ENCODE results near the gene LEKR1.
"Not testable (repeated sequence)": the region's sequence is repeated elsewhere in the genome, so short reads cannot be mapped to it uniquely, and the experiment has no call there.

Gene LEKR1

DNA sequence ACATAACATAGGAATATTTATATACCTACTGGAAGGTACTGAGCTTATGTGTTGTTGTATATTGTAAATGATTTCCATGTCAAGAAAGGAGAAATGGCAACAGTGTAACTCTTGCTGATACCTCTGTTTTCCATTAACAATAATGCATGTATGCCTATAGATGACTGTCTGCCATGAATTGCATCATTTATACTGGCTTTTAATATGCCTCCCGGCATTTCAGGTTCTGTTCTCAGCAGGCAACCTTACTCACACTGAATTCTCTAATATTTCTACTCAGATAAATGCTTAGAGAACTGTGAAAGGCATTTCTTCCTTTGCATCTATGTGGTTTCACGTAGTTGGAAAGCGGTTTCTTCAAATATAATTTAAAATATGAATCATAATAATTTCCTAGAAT, 41.8 kb downstream of the LEKR1 start:
- no peak overlapping the region for H3K18ac ChIP-seq (ENCODE audit: low read length)
- no peaks in the 10 kb centered on the region for H3K9me3 ChIP-seq (ENCODE audit: insufficient read depth, low read depth, low read length)
- no peak overlapping the region for H3K23ac ChIP-seq (ENCODE audit: low read length)
- H3K36me3 ChIP-seq (ENCODE audit: control insufficient read depth in 1 of 2, insufficient read depth in 2 of 2, low read length in 2 of 2), result no peaks in the 10 kb centered on the region
- H3K79me1 ChIP-seq (ENCODE audit: low read length), result no peaks in the 10 kb centered on the region
- no peak overlapping the region for H3K4ac ChIP-seq (ENCODE audit: low read depth, low read length)
- no peak overlapping the region for H2BK120ac ChIP-seq (ENCODE audit: insufficient read depth, low read length, poor library complexity)
- no peak overlapping the region for H3K27ac ChIP-seq (ENCODE audit: low read depth, low read length)
- no peaks in the 10 kb centered on the region for H3K27me3 ChIP-seq (ENCODE audit: insufficient read depth, low read length)
- H3K4me1 ChIP-seq (ENCODE audit: control insufficient read depth in 1 of 2, insufficient read depth in 2 of 2, low read length in 2 of 2), result no peaks in the 10 kb centered on the region
- no peak overlapping the region for H3K9ac ChIP-seq (ENCODE audit: low read length)
- H3K14ac ChIP-seq (ENCODE audit: low read length), result no peak overlapping the region
- no peak overlapping the region for H2BK12ac ChIP-seq (ENCODE audit: low read length)
- no CpG with 5 or more reads among the region's 3 CpGs for WGBS (ENCODE audit: extremely low coverage, insufficient coverage, insufficient read length)
- no peaks in the 10 kb centered on the region for H3K79me2 ChIP-seq (ENCODE audit: control insufficient read depth, insufficient read depth, low read length, poor library complexity)
- H3K4me2 ChIP-seq (ENCODE audit: low read length), result no peak overlapping the region
- H2BK5ac ChIP-seq (ENCODE audit: low read depth, low read length, poor library complexity), result no peak overlapping the region
- H4K91ac ChIP-seq (ENCODE audit: low read depth, low read length), result no peak overlapping the region
- H2AK5ac ChIP-seq (ENCODE audit: low read length), result no peak overlapping the region
- H2AFZ ChIP-seq (ENCODE audit: insufficient read depth, low read length, poor library complexity), result no peak overlapping the region
- no peak overlapping the region for H3K4me3 ChIP-seq (ENCODE audit: low read depth, low read length)
- H4K12ac ChIP-seq (ENCODE audit: low read depth, low read length), result no peak overlapping the region
- H4K8ac ChIP-seq (ENCODE audit: low read depth, low read length), result no peak overlapping the region
- no peak for DNase-seq

DNA sequence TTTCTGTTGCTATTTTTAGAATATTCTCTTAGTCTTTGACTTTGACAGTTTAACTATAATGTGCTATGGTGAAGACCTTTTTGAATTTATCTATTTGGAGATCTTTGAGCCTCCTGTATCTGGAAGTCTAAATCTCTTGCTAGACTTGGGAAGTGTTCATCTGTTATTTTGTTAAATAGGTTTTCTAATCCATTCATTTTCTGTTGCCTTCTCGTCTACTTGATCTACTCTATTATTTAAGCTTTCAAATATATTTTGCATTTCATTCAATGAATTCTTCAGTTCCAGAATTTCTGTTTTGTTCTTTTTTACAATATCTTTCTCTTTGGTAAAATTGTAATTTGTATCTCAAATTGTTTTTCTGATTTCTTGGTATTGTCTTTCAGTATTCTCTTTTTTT, 47.8 kb downstream of the LEKR1 start:
- Histone ChIP-seq H3K27ac (ENCODE audit: low read depth, low read length) (no peak overlapping the region), H4K12ac (ENCODE audit: low read depth, low read length) (no peak overlapping the region), H3K36me3 (ENCODE audit: control insufficient read depth in 1 of 2, insufficient read depth in 2 of 2, low read length in 2 of 2) (no peaks in the 10 kb centered on the region), H2BK5ac (ENCODE audit: low read depth, low read length, poor library complexity) (no peak overlapping the region), H3K4ac (ENCODE audit: low read depth, low read length) (no peak overlapping the region), H3K4me1 (ENCODE audit: control insufficient read depth in 1 of 2, insufficient read depth in 2 of 2, low read length in 2 of 2) (no peaks in the 10 kb centered on the region), H3K27me3 (ENCODE audit: insufficient read depth, low read length) (no peaks in the 10 kb centered on the region), H3K9me3 (ENCODE audit: insufficient read depth, low read depth, low read length) (no peaks in the 10 kb centered on the region), H3K4me3 (ENCODE audit: low read depth, low read length) (no peak overlapping the region), H3K14ac (ENCODE audit: low read length) (no peak overlapping the region), H3K9ac (ENCODE audit: low read length) (no peak overlapping the region), H4K91ac (ENCODE audit: low read depth, low read length) (no peak overlapping the region), H2AK5ac (ENCODE audit: low read length) (no peak overlapping the region), H3K79me2 (ENCODE audit: control insufficient read depth, insufficient read depth, low read length, poor library complexity) (no peaks in the 10 kb centered on the region), H2AFZ (ENCODE audit: insufficient read depth, low read length, poor library complexity) (no peak overlapping the region), H2BK120ac (ENCODE audit: insufficient read depth, low read length, poor library complexity) (no peak overlapping the region), H3K23ac (ENCODE audit: low read length) (no peak overlapping the region), H4K8ac (ENCODE audit: low read depth, low read length) (no peak overlapping the region), H3K18ac (ENCODE audit: low read length) (no peak overlapping the region), H2BK12ac (ENCODE audit: low read length) (no peak overlapping the region), H3K4me2 (ENCODE audit: low read length) (no peak overlapping the region), H3K79me1 (ENCODE audit: low read length) (no peaks in the 10 kb centered on the region)
- no CpG with 5 or more reads among the region's 1 CpG for WGBS (ENCODE audit: extremely low coverage, insufficient coverage, insufficient read length)
- no peak for DNase-seq

DNA sequence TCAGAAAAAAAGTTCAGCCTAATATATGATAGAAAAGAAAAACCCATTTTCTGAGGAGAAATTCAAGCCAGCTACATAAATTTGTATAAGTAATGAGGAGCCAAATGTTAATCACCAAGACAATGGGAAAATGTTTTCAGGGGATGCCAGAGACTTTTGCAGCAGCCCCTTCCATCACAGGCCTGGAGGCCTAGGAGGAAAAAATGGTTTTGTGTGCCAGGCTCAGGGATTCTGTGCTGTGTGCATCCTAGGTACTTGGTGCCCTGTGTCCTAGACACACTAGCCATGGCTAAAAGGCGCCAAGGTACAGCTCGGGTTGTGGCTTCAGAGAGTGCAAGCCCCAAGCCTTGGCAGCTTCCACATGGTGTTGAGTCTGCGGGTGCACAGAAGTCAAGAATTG, 53.3 kb downstream of the LEKR1 start:
- not testable (repeated sequence) for H3K79me2 ChIP-seq (ENCODE audit: control insufficient read depth, insufficient read depth, low read length, poor library complexity); H4K8ac ChIP-seq (ENCODE audit: low read depth, low read length); H3K4me3 ChIP-seq (ENCODE audit: low read depth, low read length); H3K9me3 ChIP-seq (ENCODE audit: insufficient read depth, low read depth, low read length); H3K4me2 ChIP-seq (ENCODE audit: low read length); H4K91ac ChIP-seq (ENCODE audit: low read depth, low read length); H3K27me3 ChIP-seq (ENCODE audit: insufficient read depth, low read length); H2AFZ ChIP-seq (ENCODE audit: insufficient read depth, low read length, poor library complexity); DNase-seq; H2BK12ac ChIP-seq (ENCODE audit: low read length); H2BK120ac ChIP-seq (ENCODE audit: insufficient read depth, low read length, poor library complexity); H2BK5ac ChIP-seq (ENCODE audit: low read depth, low read length, poor library complexity); H3K14ac ChIP-seq (ENCODE audit: low read length); H3K4me1 ChIP-seq (ENCODE audit: control insufficient read depth in 1 of 2, insufficient read depth in 2 of 2, low read length in 2 of 2); H3K18ac ChIP-seq (ENCODE audit: low read length); H3K36me3 ChIP-seq (ENCODE audit: control insufficient read depth in 1 of 2, insufficient read depth in 2 of 2, low read length in 2 of 2); H4K12ac ChIP-seq (ENCODE audit: low read depth, low read length); H3K79me1 ChIP-seq (ENCODE audit: low read length); H3K27ac ChIP-seq (ENCODE audit: low read depth, low read length); H3K23ac ChIP-seq (ENCODE audit: low read length); H3K4ac ChIP-seq (ENCODE audit: low read depth, low read length); H2AK5ac ChIP-seq (ENCODE audit: low read length); H3K9ac ChIP-seq (ENCODE audit: low read length)
- no CpG with 5 or more reads among the region's 3 CpGs for WGBS (ENCODE audit: extremely low coverage, insufficient coverage, insufficient read length)

DNA sequence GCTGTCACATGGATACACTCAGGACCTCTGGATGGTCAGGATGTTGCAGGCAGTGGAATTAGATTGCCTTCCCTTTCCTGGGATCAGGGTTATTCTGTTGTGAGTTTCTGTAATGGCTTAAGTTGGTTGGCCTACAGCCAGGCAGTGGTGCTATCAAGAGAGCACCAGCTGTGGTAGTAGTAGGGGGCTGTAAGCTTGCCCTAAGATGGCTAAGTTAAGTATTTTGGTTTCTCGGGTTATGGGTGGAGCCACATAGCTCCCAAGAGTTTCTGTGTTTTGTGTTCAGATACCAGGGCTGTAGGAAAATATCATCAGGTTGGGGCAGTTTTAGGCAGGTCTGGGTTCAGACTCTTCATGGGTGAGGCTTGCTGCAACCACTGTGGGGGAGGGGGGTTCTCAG, 59.6 kb downstream of the LEKR1 start:
- Histone ChIP-seq H2AK5ac (ENCODE audit: low read length) (no peak overlapping the region), H4K12ac (ENCODE audit: low read depth, low read length) (no peak overlapping the region), H4K91ac (ENCODE audit: low read depth, low read length) (no peak overlapping the region), H3K9me3 (ENCODE audit: insufficient read depth, low read depth, low read length) (peaks cover 5% of the 10 kb centered on the region), H2BK12ac (ENCODE audit: low read length) (no peak overlapping the region), H2AFZ (ENCODE audit: insufficient read depth, low read length, poor library complexity) (no peak overlapping the region), H3K14ac (ENCODE audit: low read length) (no peak overlapping the region), H3K4ac (ENCODE audit: low read depth, low read length) (no peak overlapping the region), H3K27ac (ENCODE audit: low read depth, low read length) (no peak overlapping the region), H3K4me2 (ENCODE audit: low read length) (no peak overlapping the region), H3K9ac (ENCODE audit: low read length) (no peak overlapping the region), H3K18ac (ENCODE audit: low read length) (no peak overlapping the region), H2BK120ac (ENCODE audit: insufficient read depth, low read length, poor library complexity) (no peak overlapping the region), H3K4me3 (ENCODE audit: low read depth, low read length) (no peak overlapping the region), H3K4me1 (ENCODE audit: control insufficient read depth in 1 of 2, insufficient read depth in 2 of 2, low read length in 2 of 2) (no peaks in the 10 kb centered on the region), H3K27me3 (ENCODE audit: insufficient read depth, low read length) (no peaks in the 10 kb centered on the region), H4K8ac (ENCODE audit: low read depth, low read length) (no peak overlapping the region), H2BK5ac (ENCODE audit: low read depth, low read length, poor library complexity) (no peak overlapping the region), H3K79me1 (ENCODE audit: low read length) (no peaks in the 10 kb centered on the region), H3K23ac (ENCODE audit: low read length) (no peak overlapping the region), H3K36me3 (ENCODE audit: control insufficient read depth in 1 of 2, insufficient read depth in 2 of 2, low read length in 2 of 2) (no peaks in the 10 kb centered on the region), H3K79me2 (ENCODE audit: control insufficient read depth, insufficient read depth, low read length, poor library complexity) (no peaks in the 10 kb centered on the region)
- DNase-seq, result no peak
- no CpG with 5 or more reads among the region's 1 CpG for WGBS (ENCODE audit: extremely low coverage, insufficient coverage, insufficient read length)

All from trophoblast cell (in vitro differentiated cells and primary cell).